ENCODE results near the gene HIP1.
"Not testable (repeated sequence)": the region's sequence is repeated elsewhere in the genome, so short reads cannot be mapped to it uniquely, and the experiment has no call there.

HIP1 gene

DNA sequence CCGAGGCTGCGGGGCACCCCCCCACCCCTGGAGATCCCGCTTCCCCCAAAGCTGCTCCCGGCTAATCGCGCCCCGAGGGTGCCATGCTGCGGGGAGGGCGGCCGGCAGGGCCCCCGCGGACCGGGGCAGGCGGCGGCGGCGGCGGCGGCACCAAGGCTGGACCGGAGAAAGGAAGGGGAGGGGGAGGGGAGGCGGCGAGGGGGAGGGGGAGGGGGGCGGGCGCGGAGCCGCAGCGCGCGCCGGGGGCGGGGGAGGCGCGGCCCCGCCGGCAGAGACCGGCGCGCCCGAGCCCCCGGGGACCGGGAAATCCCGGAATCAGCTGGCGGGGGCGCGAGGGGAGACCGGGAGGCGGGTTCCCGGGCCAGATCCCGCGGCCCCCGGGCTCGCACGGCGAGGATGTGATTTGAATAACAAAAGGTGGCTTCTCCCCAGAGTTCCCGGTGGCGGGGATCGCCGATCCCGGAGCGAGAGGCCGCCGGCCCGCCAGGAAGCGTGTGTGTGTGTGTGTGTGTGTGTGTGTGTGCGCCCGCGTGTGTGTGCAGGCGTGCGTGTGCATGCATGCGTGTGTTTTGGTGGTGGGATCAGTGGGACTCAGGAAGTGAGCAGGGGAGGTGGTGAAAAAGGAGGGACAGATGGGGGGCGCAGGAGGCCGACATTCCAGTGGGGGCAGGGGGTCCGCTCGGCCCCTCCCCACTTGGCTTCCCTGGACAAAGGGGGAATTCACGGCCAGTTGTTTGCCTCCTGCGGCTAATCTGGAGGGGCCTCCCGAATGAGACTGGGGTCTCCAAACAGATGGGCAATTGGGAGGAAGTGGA, 99.5 kb downstream of the HIP1 start:
- DNase-seq, result peak; percentile 77

DNA sequence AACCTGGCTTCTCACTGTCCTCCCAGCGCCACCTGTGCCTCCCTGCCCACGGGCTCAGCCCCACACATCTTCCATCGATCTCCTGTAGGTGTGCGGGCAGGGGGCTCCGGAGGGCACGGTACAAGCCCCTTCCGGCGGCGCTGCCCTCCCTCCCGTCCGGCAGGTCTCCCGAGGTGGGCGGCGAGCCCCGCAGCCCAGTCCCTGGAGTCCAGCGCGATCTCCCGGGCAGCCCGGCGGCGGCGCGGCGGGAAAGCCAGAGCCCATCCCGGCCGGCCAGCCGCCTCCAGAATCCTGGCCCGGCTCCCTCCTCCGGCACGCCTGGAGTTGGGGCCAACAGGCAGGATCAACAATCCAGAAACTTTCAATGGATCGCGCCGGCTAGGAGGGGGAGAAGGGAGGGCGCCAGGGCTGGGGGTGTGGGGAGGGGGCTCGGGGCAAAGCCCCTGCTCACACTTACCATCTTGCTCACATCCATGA, 100.1 kb downstream of the HIP1 start:
- peak; percentile 63 for DNase-seq

DNA sequence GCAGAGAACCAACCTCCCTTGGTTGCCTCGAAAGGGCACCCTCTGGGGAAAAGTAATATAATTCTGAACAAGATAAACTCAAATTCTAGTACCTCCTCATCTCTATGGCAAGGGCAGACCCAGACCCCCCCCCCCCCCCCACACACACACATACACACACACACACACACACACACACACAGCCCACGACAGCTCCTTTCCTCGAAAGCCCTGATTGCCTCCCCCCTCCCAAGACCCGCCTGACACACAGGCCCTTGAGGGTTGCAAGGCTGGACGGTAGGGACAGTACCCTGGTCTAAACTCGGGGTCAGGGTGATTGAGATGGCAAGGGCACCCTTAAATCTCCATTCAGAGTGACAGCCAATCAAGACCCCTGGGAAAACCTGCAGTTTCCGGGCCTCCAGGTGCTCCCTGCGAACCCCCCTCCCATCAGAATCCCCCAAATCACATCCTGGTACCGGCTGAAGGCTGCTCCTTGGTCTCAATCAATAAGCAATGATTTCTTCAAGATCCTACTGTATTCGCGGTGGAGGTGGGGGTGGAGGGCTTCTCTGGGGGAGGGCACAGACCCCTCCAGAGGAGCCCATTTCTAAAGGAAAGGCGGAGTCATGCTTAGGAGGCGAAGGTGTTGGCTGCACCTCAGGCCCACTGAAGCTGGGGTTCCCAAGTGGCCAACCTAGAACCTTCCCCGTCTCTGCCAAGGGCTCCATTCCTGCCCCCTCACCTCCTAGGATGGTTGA, 100.7 kb downstream of the HIP1 start:
- DNase-seq, result no peak

DNA sequence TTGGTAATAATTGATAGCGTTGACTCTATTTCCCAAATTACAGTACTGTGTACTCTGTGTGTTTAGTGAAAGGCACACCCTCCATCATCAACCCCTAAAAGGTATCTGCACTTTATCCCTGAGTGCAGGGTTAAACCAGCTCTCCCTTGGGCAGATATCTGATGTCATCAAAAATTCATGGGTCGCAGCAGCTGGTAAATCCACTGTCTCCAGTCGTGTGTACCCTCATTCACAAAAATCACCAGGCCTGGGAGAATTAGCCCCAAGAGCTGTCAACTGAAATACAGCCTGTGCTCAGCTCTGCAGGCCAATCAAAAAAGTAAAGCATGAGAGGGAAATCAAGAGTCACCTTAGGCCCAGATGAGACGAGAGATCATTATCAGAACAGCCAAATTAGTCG, 103.7 kb downstream of the HIP1 start:
- DNase-seq, result no peak

DNA sequence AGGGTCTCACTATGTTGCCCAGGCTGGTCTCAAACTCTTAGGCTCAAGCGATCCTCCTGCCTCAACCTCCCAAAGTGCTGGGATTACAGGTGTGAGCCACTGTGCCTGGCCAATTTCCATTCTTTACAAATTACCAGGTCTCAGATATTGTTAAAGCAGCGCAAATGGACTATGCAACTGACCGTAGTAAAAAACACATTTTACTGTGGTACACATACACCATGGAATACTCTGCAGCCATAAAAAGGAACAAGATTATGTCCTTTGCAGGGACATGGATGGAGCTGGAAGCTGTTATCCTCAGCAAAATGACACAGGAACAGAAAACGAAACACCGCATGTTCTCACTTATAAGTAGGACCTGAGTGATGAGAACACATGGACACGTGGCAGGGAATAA, 106.2 kb downstream of the HIP1 start:
- not testable (repeated sequence) for DNase-seq

DNA sequence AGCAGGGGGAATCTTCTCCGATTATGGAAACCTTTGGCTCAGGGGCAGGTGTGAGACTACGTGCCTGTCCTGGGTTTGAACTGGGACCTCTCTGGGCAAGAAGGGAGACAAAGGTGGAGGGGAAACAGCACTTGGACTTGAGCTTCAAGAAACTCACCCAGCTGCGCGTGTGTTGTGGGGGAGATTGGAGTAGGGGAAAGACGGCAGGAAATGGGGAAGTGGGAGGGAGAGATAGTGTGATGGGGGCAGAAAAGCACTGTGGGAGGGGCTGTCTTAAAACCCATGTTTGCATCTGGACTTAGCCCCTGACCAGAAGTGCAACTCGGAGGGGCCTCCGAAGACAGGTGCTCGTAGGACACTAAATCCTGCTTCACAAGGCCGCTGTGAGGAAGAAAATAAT, 107.0 kb downstream of the HIP1 start:
- no peak for DNase-seq

DNA sequence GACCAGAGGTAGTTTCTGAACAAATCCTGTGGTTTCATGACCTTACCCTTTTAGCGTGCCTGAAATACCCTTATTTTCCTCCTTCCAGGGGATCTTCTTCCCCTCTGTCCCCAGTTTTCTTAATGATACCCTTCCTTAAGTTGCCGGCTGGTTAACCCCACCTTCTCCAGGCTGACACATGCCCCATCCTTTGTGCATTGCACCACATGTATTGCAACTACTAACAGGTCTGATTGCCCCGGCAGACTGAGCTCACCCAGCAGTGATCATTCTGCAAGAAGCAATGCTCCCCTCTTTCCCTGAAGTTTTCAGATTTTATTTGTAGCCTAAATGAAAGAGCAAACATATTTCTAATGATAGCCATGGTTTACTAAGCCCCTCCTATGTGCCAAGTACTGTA, 108.2 kb downstream of the HIP1 start:
- DNase-seq, result no peak

DNA sequence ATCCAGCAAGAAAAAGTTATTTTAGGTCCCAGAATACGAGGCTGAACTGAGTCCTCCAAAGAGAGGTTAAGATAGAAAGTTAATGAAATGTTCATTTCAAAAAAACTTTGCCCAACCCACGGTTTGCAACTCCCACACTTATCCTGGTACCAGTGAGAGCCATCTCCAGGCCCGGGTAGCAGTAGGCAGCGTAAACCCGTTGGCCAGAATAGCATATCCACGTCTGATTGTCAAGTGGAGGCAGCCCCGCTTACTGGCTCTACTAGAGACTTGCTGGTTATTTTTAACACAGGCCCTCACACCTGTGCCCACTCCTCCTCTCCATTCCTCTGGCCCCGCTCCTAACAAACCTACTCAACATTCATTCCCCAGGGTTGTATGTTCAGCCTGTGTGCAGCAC, 109.7 kb downstream of the HIP1 start:
- DNase-seq, result no peak

DNA sequence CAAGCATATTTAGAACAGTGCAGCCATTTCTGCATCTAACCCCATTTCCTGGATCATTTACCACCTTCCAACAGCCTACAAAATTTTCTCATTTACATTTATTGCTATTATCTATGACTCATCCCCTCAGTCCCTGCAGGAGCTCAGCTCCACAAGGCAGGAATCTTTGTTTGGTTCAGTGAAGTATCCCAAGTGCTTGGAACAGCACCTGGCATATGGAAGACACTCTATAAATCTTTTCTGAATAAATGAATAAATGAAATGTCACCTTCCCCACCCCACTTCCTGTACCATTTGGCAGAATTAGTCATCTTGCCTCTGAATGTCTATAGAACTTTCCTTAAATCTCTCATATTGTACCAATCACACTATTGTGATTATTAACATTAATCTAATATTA, 110.7 kb downstream of the HIP1 start:
- DNase-seq, result no peak

DNA sequence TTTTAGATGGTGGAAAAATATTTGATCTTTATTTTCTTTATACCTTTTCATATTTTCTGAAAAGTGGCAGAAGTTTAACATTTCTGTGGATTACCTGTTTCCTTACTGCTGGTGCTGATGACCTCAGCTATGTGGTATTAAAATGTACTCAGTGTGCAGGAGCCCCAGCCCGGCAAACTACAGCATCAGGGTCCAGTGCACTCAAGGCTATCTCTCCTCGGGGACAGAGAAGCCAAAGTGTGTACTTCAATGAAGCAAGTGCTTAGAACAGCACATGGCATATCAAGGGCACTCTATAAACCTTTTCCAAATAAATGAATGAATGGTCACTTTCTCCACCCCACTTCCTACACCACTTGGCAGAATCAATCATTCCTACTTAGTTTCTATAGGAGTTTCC, 111.8 kb downstream of the HIP1 start:
- no peak for DNase-seq

DNA sequence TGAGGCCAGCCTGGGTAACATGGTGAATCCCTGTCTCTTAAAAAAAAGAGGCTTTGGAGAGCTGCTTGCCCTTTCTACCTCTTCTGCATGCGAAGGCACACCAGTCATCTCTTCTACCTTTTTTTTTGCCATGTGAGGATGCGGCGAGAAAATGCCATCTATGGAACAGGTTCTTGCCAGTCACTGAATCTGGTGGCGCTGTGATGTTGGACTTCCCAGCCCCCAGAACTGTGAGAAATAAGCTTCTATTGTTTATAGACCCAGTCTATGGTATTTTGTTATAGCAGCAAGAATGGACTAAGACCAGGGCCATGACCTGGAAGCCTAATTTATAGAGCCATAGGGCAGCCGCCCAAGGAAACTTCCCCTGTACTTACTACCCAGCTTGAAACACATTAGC, 112.9 kb downstream of the HIP1 start:
- no peak for DNase-seq

DNA sequence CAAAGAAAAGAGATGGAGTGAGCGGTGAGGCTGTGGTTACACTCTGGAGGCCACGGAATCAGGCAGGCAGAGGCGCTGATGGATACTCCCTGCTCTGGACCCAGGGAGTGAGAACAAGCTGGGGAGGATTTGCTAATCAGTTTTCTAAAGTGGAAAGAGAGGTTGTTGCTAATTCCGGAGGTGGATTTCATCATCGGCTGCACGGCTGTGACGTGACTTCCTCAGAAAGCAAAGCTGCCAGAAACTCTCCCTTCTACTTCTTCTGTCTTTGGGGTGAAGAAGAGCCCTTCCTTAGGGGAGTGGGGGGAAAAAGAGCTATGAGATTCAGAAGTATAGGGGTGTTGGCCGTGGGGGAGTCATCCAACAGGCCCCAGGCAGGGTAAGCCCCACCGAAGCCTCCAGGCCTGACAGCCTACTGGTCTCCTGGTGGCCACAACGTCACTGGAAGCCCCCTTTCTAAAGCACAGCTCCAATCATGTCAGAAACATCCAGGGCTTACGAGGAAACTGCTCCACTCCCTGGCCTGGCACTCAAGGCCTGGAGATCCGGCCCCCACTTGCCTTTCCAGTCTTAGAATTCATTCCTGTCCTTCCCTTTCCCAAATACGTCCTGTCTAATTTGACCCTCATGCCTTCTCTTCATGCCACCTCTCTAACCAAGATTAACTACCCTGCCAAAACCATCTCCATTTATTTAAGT, 114.5 kb downstream of the HIP1 start:
- no peak for DNase-seq

DNA sequence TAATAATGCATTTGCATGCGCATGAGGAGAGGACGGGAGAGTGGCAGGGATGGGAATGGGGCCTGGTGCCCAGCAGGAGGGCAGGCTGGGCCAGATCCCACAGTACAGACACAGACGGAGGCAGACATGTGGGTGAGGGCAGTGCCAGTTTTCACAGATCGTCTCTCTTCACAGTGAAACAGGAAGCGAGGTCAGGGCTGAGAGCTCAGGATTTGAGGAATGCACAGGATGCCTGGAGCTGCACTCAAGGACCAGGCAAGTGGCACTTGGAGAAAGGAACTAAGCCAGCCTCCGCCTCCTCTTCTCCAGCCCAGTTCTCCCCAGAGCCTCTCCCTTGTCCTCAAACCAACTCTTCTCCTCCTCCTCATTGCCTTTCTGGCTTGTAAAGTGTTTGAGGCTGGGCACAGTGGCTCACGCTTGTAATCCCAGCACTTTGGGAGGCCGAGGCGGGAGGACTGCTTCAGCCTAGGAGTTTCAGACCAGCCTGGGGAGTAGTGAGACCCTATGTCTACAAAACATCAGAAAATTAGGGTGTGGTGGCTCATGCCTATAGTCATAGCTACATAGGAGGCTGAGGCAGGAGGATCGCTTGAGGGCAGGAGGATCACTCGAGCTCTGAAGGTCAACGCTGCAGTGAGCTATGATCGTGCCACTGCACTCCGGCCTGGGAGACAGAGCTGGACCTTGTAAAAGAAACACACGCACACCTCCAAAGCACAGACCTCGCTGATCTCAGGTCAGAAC, 115.2 kb downstream of the HIP1 start:
- DNase-seq, result no peak

DNA sequence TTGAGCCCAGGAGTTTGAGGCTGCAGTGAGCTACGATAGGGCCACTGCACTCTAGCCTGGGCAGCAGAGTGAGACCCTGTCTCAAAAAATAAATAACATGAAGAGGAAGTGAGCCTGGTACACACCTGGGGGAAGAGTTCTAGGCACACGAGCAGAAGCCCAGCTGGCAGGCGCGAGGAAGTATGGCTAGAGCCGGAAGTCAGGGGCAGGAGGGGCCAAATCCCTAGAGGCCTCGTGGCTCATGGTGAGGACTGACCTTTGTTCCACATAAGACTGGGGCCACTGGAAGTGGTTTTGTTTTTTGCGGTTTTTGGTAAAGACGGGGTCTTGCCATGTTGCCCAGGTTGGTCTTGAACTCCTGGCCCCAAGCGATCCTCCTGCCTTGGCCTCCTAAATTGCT, 117.6 kb downstream of the HIP1 start:
- DNase-seq, result no peak

DNA sequence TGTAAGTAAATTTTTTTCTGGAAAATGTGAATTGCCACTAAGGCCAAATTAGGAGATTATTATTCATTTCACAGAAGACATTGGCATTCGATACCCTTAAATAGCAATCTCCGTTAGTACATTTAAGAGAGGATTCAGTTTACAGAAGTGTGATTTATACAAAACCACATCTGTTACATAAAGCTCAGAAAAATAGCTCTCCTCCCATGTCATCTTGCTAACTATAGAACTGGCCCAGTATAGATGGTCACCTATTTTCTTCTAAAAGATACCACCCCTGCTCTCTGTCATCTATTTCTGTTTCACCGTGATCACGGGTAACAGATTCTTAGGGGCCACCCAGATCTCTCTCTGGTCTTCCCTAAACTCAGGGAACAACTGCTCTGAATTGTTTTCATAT, 119.1 kb downstream of the HIP1 start:
- no peak for DNase-seq

DNA sequence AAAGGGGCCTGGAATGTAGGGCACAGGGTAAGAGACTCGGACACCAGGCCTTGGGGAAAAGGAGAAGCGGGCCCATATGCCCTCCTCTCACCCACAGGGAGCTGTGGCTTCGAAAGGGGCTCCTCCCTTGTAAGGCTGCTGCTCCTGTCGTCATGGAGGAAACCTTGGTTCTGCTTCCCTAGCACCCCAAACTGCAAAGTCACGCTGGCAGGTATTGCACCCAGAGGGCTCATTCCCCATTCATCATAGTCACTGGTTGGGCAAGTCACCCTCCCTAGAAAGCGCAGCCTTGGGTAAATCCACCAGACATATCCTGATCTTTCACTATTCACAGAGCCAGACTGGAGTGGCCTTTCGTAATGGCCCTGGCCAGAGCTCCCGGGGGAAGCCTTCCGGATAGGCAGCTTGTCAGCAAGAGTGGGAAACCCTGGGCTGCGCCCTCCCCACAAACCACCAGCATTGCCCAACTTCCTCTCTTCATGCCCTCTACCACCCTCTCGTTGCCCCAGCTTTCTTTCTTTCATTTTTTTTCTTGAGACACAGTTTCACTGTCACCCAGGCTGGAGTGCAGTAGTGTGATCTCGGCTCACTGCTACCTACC, 121.0 kb downstream of the HIP1 start:
- DNase-seq, result peak; percentile 76

DNA sequence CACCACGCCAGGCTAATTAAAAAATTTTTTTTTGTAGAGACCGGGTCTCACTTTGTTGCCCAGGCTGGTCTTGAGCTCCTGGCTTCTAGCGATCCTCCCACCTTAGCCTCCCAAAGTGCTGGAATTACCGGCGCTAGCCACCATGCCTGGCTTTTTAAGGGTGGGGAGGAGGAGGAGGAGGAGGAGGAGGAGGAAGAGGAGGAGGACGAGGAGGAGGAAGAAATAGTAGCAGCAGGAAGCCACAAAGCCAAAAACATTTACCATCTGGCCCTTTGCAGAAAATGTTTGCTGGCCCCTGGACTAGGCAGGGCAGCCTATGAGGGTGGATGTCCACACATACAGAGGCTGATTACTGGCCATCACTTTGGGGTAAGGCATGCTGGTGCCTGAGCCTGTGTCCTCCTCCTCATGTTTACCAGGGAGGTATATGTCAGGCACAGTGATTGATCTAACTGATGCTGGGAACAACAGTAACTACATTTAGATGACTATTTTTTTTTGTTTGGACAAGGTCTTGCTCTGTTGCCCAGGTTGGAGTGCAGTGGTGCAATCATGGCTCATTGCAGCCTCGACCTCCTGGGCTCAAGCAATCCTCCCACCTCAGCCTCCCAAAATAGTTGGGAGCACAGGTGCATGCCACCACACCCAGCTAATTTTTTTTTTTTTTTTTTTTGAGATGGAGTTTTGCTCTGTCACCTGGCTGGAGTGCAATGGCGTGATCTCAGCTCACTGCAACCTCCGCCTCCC, 122.1 kb downstream of the HIP1 start:
- no peak for DNase-seq

DNA sequence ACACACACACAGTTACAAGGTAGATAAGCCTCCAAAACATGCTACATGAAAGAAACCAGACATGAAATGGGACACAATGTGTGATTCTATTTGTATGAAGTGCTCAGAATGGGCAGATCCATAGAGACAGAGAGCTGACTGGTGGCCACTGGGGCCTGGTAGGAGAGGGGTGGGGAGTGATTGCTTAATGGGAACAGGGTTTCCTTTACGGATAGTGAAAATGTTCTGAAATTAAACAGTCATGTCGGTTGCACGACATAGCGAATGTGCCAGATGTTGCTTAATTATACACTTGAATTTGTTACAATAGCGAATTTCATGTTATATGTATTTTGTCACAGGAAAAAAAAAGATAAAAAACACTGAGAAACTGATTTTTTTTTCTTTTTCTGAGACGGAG, 124.3 kb downstream of the HIP1 start:
- DNase-seq, result no peak

DNA sequence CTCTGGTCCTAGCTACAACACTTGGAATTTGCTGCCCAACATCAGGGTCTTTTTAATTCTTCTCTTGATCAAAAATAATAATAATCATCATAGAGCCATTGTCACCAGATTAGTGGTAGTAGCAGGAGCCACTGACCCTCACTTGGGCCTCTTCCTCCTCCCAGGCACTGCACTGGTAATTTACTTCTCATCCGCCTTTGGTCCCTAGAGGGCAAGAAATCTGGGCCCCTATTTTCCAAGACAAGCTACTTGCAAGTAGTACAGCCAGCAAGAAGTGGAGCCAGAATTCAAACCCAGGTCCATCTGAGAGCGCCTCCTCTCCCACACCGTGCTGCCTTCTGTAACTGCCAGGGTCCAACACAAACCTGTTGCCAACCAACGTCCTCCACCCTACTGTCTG, 125.4 kb downstream of the HIP1 start:
- no peak for DNase-seq

DNA sequence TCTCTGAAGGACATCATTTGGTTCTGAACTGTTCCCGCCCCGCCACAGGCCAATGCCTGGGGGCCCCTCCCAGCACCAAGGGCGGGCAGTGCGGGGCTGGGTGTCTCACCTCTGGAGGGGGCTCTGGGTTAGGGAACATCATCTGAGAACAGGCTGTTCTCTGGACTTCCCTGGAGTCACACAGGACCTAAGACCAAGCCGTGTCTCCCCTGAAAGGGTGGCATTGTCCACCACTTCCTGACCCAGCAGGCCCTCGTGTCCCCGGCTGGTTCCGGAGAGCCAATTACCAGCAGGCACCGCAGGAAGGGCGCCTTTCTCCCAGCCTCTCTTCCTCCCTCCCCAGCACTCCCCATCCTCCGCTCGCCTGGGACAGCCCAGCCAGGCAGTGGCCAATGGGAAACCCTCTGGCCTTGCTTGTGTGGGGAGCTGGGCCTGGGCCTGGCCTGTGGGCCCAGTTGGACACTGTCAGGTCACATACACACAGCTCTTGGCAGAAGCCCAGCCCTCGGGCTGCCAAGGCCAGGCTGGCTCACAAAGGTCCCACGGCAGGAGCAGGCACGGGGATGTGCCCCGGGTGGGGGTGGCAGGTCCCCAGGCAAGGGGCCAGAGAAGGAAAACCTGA, 127.1 kb downstream of the HIP1 start:
- DNase-seq, result no peak

DNA sequence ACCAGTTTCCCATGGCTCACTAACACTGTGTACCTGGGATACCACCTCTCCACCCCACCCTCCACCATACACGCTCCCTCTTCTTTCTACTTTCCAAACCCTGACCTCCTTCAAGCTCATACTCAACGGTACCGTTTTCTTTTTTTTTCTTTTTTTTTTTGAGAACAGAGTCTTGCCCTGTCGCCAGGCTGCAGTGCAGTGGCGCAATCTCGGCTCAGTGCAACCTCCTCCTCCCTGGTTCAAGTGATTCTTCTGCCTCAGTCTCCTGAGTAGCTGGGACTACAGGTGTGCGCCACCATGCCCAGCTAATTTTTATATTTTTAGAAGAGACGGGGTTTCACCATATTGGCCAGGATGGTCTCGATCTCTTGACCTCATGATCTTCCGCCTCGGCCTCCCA, 129.3 kb downstream of the HIP1 start:
- not testable (repeated sequence) for DNase-seq
